Stimulated activated naive CD4-positive, alpha-beta T cell treated with Interleukin-2 at 50 U/mL for 16 hours (primary cell): Measurements from ENCODE around the gene HSD11B1L.
A peak's percentile ranks its signal among the peaks of the same experiment; 100 is the strongest.
"Not testable (repeated sequence)": the region's sequence is repeated elsewhere in the genome, so short reads cannot be mapped to it uniquely, and the experiment has no call there.

Source experiments
- DNase-seq: peaks from one replicate; lab custom pipeline; 2025; lab: John Stamatoyannopoulos, UW

HSD11B1L gene

DNA sequence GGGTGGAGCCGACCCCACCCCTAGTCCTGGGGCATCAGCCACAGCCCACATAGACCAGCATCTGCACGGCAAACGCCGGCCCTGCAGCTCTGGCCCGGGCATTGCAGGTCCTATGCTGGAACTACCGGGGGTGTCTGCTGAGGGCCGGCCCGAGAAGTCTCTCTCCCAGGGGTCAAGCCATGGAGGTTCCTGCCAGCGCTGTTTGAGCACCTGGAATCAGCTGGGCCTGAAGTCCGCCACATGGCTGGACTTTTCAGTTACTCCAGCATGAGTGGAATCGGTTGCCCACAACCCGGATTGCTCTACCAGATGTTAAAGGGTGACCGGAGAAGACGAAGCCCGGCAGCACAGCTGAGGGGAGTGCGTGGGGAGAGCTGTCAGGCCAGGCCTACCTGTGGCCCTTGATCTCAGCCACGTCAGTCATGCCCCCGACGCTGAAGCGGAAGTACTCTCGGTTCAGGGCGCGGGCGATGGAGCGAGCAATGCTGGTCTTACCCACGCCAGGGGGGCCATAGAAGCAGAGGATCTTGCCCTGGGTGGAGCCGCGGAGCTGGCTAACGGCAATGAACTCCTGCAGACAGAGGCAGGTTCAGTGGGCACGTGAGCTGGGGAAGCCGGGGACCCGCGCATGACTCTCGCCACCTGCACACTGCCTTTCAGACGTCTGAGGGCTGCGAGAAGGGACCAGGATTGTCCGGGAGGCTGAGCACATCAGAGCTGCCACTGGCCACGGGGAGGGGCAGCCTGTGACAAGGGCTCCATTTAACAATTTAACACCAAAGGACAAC is 18.0 kb downstream of the HSD11B1L start:
- DNase-seq: no peak

DNA sequence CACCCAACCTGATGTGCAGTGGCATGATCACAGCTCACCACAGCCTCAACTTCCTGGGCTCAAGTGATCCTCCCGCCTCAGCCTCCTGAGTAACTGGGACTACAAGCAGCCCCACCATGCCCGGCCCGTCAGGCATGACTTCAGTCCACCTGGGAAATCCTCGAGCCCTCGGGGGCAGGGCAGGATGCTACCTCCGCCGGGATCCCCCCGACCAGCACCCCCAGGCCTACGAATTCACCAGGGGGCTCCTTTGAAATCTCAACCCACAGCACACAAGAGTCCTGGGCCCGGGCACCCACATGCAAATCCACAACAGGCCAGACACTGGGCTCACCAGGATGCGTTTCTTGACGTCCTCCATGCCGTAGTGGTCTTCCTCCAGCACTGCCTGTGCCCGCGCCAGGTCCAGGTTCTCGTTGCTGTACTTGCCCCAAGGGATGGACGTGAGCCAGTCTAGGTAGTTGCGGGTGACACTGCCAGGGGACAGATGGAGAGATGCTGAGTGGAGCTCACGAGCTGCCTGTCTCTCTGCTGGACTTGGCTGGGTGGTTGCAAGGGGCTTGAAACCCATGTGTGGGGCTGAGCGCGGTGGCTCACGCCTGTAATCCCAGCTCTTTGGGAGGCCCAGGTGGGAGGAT is 19.7 kb downstream of the HSD11B1L start:
- no peak for DNase-seq

DNA sequence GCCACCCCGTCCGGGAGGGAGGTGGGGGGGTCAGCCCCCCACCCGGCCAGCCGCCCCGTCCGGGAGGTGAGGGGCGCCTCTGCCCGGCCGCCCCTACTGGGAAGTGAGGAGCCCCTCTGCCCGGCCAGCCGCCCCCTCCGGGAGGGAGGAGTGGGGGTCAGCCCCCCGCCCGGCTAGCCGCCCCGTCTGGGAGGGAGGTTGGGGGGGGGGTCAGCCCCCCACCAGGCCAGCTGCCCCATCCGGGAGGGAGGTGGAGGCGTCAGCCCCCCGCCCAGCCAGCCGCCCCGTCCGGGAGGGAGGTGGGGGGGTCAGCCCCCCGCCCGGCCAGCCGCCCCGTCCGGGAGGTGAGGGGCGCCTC is 21.2 kb downstream of the HSD11B1L start:
- DNase-seq: not testable (repeated sequence)

DNA sequence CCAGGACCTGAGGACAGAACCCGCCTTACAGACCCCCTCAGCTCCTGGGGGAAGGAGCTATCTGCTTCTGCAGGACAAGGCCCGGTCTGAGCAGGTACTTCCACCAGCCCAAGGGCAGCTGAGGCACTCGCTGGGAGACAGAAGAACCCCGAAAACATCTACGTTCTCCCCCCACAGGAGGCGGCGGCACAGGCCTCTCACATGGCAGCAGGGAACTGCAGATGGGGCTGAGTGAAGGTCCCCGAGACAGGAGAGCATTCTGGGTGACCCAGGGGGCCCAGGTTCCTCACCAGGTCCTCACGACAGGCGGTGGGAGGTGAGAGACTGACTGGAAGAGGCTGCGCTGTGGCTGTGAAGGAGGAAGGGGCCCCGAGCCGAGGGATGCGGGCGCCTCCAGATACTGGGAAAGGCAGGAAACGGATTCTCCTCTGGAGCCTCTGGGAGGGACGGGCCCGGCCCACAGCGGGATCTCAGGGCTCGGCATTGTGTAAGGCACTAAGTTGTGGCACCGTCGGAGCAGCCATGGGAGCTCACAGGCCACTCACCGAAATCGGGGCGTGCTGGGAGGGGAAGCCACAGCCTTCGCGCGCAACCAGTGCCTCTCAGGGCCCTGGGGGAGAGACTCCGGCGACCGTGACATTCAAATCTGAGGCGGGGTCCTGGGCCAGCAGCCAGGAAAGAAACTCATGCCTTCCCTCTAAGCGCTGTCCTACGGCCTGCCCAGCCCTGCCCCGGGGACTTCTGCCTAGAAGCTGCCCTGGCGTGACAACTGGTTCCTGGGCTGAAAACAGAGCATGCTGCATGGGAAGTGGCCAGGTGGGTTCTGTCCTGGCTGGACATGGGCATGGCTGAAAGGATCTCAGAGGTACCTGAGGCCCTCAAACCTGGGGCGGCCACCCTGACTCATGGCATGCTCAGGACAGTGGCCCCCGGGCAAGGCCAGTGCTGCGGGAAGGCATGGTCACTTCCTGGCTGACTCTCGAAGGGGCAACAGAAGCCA is 23.3 kb downstream of the HSD11B1L start:
- no peak for DNase-seq

DNA sequence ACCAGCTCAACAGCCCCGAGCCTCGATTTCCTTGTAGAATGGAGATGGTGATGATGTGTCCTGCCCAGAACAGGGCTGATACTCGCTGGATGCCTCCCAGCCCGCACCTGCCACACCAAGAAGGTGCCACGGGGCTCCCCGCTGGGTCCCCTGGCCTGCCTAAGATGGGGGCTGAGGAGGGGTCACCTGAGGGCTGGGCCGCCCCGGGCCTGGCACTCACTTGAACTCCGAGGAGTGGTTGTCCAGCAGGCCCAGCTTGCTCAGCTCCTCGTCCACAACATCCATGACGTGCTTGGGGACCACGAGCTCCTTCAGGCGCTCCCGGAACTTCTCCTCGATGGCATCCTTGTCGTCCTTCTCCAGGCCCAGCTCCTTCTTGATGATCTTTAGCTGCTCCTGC is 24.7 kb downstream of the HSD11B1L start:
- no peak for DNase-seq

DNA sequence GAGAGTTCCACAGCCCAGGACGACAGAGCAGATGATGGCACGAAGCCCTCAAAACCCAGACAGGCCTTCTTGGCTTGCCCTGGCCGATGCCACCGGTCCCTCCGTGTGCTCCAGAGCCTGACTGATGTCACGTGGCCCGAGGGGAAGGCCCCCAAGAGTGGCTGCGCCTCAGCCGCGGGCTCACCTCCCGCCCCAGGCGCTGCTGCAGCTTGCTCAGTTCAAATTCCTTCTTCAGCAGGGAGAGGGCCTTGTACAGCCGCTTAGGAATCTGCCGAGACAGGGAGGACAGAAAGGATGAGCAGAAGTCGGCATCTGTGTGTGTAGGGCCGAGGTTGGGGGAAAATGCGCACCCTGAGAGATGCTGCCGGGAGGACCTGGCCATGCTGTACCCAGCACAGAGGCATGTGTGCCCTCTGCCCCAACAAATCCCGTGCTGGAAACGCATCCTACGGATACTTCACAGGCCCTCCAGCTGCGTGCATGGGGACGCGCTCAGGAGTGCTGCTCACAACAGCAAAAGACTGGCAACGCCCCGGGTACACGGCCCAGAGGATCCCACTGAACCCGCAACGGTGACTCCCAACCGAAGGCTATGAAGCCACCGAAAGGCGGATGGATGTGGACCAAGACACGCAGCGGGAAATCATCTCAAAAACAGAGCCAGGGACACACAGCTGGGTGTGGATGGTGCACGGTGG is 26.2 kb downstream of the HSD11B1L start:
- no peak for DNase-seq

DNA sequence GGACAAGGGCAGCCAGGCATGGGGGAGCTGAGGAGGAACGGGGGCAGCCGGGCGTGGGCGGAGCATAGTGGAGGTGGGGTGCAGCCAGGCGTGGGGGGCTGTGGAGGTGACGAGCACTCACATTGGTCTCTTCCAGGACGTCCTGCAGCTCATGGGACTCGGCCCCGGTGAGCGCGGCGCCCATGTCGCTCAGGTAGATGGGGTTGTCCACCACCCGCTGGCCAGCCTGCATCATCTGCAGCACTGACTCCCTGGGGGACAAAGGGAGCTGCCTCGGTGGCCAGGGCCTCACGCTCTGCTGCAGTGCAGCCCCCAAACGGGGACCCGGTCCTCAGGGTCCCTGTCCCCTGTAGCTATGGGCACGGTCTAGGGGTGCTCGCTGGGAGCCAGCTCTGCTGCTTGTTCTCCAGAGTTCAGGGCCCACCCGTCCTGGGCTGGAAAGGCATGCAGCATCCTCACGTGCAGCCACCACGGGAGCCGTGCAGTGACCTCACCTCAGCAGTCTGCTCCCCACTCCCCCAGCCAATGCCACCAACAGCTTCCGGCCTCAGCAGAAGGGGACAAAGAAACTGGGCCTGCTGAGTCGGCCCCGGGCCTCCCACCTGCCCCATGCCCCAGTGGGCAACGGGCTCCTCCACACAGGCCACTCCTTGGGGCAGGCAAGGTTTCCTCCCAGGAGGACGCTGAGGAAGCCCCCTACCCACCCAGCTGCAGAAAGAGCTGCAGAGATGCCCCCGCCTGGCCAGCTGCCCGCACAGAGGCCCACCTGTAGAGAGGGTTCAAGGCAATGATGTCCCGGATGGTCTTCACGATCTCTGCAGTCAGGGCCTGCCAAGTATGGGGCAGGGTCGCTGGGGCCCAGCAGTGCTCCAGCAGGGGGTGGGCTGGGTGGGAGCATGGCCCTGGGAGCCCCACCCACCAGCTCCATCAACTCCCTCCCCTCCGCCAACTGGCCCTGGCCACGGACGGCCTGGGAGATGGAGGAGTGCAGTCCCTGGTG is 27.0 kb downstream of the HSD11B1L start:
- no peak for DNase-seq

DNA sequence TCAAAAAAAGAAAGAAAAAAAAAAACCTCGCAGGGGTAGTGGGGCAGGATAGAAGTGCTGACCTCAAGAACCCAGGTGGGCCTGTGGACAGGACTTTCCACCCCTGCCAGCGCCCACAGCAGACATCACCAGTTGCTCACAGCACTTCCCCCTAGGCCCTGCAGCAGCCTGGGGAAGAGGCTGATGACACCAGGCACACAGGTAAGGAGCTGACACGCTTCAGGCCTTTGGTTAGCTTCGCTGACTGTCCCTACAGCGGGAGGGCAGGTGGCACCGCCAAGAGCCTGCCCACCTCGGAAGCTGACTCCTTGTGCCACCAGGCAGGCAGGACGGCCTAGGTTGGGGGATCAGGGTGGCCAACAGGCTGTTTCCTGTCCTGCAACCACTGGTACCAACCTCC is 30.2 kb downstream of the HSD11B1L start:
- DNase-seq: no peak

DNA sequence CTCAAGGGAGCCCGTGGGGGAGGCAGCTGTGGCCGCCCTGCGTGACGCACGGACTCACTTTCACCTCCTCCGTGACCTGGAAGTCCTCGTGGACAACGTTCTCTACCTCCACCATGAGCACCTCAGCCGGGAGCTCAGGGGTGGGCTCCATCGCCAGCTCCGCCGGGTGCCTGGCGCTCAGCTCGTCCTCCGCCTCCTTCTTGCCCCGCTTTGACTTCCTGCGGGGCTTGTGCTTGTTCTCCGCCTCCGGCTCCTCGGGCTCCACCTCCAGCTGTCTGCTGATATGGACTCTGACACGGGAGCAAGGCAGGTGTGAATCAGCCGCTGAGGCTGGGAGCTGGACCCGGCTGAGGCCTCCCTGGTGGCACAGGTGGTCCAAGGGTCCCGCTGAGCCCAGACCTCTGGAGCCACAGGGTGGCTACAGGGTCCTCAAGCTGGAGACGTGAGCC is 30.9 kb downstream of the HSD11B1L start:
- DNase-seq: no peak

DNA sequence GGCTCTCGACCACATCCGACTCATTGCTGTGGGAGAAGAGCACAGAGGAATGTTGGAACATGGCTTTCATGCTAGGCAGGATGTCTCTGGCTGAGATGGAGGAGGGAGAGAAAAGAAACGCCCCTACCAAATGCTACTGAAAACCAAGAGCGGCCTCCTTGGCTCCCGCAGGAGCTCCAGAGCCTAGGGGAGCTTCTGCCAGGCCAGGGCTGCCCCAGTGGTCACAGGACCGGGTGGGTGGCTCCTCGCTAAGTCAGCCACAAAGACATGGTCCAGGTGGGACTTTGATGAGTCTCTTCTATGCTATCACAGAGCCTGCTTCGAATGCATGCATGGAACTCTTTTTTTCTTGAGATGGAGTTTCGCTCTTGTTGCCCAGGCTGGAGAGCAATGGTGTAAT is 32.4 kb downstream of the HSD11B1L start:
- no peak for DNase-seq

DNA sequence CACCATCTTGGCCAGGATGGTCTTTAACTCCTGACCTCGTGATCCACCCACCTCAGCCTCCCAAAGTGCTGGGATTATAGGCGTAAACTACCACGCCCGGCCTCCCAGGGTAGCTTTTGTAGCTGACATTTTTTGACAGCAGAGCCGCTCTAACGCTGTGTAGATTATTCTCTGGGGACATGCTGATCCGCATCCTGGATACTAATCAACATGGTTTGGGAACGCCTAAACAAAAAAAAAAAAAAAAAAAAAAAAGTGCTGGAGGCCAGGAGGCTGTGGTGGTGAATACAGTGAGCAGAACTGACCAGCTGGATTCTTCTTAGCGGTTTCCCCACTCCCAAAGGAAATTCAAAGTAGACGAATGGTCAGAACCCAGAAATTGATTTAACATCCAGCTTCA is 34.0 kb downstream of the HSD11B1L start:
- no peak for DNase-seq

DNA sequence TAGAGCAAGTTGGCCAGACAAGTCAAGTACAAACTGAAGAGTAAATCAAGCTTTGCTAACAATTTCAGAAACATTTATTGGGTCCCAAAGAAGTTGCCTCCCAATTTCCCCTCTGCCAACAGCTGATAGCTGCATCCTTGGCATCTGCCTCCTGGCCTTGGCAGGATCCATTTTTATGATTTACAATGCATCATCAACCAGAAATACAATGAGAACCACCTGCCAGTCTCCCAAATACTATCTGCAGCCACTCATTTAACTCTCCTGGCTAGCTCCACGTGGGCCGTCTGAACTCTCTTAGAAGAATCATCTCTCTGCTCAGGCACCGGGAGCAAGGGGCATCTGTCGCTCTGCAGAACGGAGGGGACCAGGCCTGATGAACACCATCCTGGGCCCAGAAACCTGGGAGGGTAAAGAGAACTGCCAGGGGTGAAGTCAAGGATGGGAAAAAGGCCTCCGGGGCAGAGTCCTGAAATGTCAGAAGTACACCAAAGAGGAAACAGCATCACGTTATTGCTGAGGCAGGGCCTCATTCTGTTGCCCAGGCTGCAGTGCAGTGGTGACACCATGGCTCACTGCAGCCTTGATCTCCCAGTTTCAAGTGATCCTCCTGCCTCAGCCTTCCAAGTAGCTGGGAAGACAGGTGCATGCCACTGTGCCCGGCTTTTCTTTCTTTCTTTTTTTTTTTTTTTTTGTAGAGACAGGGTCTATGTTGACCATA is 36.5 kb downstream of the HSD11B1L start:
- DNase-seq: no peak

DNA sequence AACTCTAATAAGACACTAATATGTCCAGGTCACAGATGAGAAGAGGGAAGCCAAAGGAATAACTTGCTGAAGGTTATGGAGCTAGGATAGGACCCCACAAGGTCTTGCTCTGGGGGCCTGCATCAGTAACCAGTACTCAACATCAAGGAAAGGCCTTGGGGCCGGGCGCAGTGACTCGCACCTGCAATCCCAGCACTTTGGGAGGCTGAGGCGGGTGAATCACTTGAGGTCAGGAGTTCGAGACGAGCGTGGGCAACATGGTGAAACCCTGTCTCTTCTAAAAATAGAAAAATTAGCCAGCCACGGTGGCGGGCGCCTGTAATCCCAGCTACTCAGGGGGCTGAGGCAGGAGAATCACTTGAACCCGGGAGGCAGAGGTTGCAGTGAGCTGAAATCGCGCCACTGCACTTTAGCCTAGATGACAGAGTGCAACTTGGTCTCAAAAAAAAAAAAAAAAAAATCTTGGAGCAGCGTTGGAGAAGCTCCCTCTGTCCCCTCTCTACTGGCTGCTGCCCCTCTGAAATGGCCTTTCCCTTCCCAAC is 37.3 kb downstream of the HSD11B1L start:
- peak; percentile 71 for DNase-seq

DNA sequence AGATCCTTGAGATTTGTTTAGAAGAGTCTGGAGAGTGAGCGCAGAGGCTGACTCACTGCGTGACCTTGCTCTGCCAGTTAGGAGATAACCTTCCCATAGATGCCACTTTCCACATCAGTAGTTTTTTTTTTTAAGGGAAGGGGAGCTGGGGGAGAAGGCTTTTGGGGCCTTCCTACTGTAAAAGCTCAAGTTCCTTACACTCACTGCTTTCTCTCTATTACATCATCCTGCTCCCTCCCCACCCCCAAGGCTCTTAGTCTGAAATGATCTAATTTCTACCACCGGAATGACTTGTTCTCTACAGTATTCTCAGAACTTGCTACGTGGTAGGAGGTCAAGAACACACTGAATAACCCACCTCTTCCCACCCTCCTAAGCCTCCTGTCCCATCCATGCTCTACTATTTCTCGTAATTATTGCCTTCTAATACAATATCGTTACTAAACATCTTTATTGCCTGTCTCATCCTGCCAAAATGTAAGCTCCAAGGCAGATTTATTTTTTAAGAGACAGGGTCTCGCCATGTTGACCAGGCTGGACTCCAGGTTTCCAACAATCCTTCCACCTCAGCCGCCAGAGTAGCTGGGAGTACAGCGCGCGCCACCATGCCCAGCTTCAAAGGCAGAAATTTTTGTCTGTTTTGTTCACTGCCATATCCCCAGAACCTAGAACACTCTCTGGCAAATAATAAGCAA is 37.9 kb downstream of the HSD11B1L start:
- peak; percentile 67 for DNase-seq

DNA sequence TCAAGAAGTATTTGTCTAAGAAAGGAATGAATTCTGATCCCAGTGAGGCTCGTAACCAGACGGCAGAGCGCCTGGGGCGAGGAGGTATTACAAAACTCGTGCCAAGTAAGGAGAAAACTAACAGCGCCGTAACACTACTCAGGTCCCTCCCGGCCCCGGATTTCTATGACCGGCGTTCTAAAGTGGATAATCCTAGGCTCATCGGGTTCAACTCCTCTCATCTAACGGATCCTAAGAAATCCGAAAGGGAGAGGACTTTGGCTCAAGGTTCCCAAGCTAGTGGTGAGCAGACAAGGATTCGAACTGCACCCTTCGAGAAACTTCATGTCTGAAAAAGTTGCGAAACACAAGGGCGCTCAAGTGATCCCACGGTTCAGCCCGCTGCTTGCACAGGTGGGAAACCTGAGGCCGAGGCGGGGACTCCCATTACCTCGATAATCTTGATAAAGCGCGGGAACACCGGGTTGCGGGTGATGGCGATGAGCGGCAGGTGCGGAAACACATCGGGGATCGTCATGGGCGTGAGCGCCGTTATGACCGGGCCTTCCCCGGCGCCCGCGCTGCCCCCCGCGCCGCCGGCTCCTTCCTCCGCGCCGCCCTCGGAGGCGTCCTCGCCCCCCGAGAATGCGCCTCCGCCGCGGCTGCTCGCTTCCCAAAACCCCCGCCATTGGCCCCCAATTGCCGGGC is 38.6 kb downstream of the HSD11B1L start:
- no peak for DNase-seq

DNA sequence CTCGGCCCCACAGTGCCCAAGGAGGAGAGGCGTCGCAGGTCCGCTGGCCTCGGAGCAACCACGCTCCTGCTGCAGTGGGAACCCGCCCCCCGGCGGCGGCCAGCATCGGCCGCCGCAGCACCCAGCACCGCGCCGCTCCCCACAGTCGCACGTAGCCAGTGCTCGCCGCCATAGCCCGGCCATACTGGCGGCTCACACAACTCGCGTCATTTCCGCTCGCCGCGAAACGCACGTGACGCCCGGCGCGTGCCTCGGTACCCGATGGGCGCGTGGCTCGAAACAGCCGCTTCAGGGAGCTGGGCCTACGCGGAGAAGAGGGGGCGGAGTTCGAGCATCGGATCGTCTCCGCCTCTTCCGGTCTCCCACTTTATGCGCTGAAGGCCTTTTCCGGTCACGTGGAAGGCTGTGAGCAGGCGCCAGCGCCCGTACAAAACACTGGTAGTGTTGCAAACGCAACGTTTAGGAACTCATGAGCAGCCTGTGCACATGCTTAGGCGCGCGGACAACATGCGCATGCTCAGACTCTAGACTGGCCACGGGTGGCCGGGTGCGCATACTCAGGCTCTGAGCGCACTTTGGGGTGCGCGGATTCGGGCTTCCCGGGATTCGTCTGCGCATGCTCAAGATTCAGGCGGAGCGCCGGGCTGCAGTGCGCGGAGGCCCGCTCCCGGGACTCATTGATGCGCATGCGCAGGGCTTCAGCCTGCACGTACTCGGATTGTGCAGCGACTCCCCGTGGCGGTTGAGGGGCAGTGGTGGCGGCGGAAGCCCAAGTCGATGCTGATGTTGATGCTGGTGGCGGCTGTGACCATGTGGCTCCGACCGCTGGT is 39.3 kb downstream of the HSD11B1L start, which contains the start of the genes CATSPERD and LONP1:
CATSPERD (plus strand) TSS at position 677 of the 830 bp plus-strand sequence; CDS start at position 778, 101 bp downstream.
LONP1 (minus strand) TSS at position 186 of the 830 bp plus-strand sequence; CDS start at position 172, 14 bp downstream.
- DNase-seq: peak; percentile 98

DNA sequence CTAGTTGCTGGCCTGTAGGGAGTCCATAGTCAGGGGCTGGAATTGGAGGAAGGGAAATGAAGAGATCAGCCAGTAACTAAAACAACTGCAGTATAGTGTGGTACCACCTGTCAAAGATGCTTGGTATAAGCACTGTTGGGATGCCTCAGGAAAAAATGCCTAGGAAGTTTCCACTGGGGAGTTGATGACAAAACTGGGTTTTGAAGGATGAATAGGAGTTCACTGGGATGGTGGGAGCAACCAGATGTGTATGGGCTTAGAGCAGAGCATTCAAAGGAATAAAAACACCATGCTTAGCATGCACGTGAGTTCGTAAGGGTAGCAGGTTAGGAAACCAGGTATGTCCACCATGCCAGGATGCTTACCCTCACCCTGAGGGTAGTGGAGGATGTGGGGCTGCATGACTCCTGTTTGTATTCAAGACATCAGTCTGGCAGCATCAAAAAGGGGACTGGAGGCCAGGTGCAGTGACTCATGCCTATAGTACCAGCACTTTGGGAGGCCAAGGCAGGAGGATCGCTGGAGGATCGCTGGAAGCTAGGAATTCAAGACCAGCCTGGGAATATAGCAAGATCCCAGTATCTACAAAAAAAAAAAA is 46.7 kb downstream of the HSD11B1L start:
- DNase-seq: no peak
